Heart left ventricle (tissue), 16 donors: ENCODE measurements around the gene PHGDH. TPM values are rescaled to one million over a fixed set of nuclear protein-coding genes. Genes with fewer than 3 reads are reported as not detected.
A peak's percentile ranks its signal among the peaks of the same experiment; 100 is the strongest.

Experiments
- ATAC-seq, 4 donors: fragments of 200-7000 bp; cut with Tn5 transposase; one replicate each; pipeline ENCODE4 v1.9.1; 2020 to 2022; ENCODE audit warnings: moderate library complexity in 4 of 4, mild to moderate bottlenecking in 3 of 4, moderate number of reproducible peaks in 1 of 4
- DNase-seq, 5 donors: peaks; one replicate each; pipeline ENCODE4 v3.0.0-alpha.2; 2020
- H3K27ac ChIP-seq, 12 donors: fragments of 200-600 bp; sonication (generic) in 4 of 12; one replicate each; pipeline versions ENCODE4 v1.5.0 to v1.8.0; 2016 to 2022; ENCODE audit warnings: mild to moderate bottlenecking in 2 of 12
- H3K27me3 ChIP-seq, 9 donors: fragments of 200-600 bp; sonication (generic) in 2 of 9; one replicate each; pipeline versions ENCODE4 v1.5.1 to v1.8.0; 2016 to 2022; ENCODE audit warnings: mild to moderate bottlenecking in 3 of 9
- H3K36me3 ChIP-seq, 9 donors: fragments of 200-600 bp; sonication (generic) in 2 of 9; one replicate each; pipeline versions ENCODE4 v1.5.0 to v1.8.0; 2018 to 2022; ENCODE audit warnings: mild to moderate bottlenecking in 2 of 9
- H3K4me1 ChIP-seq, 12 donors: fragments of 200-600 bp; sonication (generic) in 4 of 12; one replicate each; pipeline versions ENCODE4 v1.5.0 to v1.8.0; 2016 to 2022; ENCODE audit warnings: mild to moderate bottlenecking in 3 of 12
- H3K4me3 ChIP-seq, 12 donors: fragments of 200-600 bp; sonication (generic) in 4 of 12; one replicate each; pipeline versions ENCODE4 v1.5.0 to v1.8.0; 2017 to 2022; ENCODE audit warnings: mild to moderate bottlenecking in 9 of 12, moderate library complexity in 4 of 12
- H3K9me3 ChIP-seq, 12 donors: fragments of 200-600 bp; sonication (generic) in 4 of 12; one replicate each; pipeline versions ENCODE4 v1.5.0 to v1.8.0; 2016 to 2022; ENCODE audit warnings: mild to moderate bottlenecking in 1 of 12
- CTCF ChIP-seq, 12 donors: fragments of 200-600 bp; sonication (generic) in 4 of 12; IDR thresholded peaks; one replicate each; pipeline versions ENCODE4 v1.5.0 to v1.8.0; 2018 to 2022; ENCODE audit warnings: antibody characterized with exemption in 12 of 12, mild to moderate bottlenecking in 5 of 12
- POLR2A ChIP-seq, 2 donors: fragments of 450-650 bp; IDR thresholded peaks; one replicate each; pipeline ENCODE4 v1.6.1; 2017; ENCODE audit warnings: antibody characterized with exemption in 2 of 2, mild to moderate bottlenecking in 2 of 2, moderate library complexity in 2 of 2
- WGBS, 4 donors: extraction: QIAGEN DNeasy Blood & Tissue Kit in 2 of 4; methylation state at CpG; one replicate each; pipeline versions ENCODE4 v1.1.5 to v1.1.7; 2013 to 2018; 5-methylcytosine and 5-hydroxymethylcytosine counted together
- intact Hi-C, 10 donors: fragments of 100-400 bp; cut with DNase I; formaldehyde crosslinking; loops; one replicate each; pipeline versions ENCODE4 v1.11.1 to v1.14.2; 2022
- polyA plus RNA-seq, 2 donors: library from polyadenylated mRNA; stranded (reverse); fragments of 200-250 nt; gene quantifications; one replicate each; pipeline ENCODE4 v1.2.3, GENCODE V29; 2013
- total RNA-seq, 9 donors: library from RNA; depleted of rRNA in 2 of 9; stranded (reverse); fragments of >200 nt in 2 of 9; fragmentation: NEBNext Ultra II Directional in 3 of 9; extraction: Animal tissue kit (Norgen Biotek cat#: 25700) in 3 of 9; gene quantifications; one replicate each; pipeline versions ENCODE4 v1.1.0 to v1.2.4, GENCODE V29; 2016 to 2023
- donor health status: ischemic (EF 13 %, LVEDD 7.1; RV severe dilation, severe dysfunction).
- donor health status: healthy with polysubstance abuse.
- donor health status: DM: no; HTN: yes; CAD: no.
- donor health status: DM: no; HTN: no; CAD: no.
- donor health status: ischemic (EF 25% LVEDD 6.9; RV normal size, moderate dysfunction).
- donor health status: ischemic (EF 25% LVEDD 5.7; RV mildly dilated, moderate dysfunction).
- donor health status: healthy.
- donor health status: DM: yes; HTN: yes; CAD: no.
- donor health status: ischemic (EF 35%, LVEDD 5.7; RV mildly dilated, moderate dysfunction).
- donor health status: nonischemic (EF 11% LVEDD 7.7; RV severe dilation, severe dysfunction).
- donor health status: DM: yes; HTN: yes; CAD: no.
- donor health status: PGD.
- donor health status: ischemic (EF 29% LVEDD 5.4; RV normal size, mild dysfunction).
- donor health status: nonischemic (EF 23%, LVEDD 6.1; RV moderate dilation, normal function).

Gene PHGDH
- total and polyA plus RNA-seq, 11 donors, result 2.8 to 39.6 (median 5.2) TPM

DNA sequence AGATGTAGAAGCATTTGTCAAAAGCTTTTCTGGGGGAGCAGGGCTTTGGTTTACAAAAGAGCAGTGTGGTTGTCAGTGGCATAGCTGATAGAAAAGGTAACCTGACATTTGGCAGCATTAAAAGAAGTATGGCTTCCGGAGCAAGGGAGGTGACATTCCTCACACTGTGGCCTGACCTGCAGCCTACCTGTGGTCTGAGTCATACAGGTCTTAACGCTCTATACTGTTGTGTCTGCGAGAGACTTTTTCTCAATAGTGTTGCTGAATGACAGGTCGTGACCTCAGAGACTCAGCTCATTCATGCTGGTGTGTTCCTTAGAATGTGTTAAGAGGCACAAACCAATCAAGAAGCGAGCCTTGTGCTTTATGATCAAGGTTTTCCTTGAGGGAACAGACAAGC is 19.3 kb downstream of the PHGDH start:
- ATAC-seq, result no peak
- Histone ChIP-seq H3K36me3 (peaks cover 0 to 24% (median 0%) of the 10 kb centered on the region in 9 donors), H3K27ac (no peak overlapping the region), H3K4me1 (peaks cover 0 to 16% (median 8%) of the 10 kb centered on the region in 12 donors), H3K4me3 (no peak overlapping the region), H3K9me3 (no peaks in the 10 kb centered on the region), H3K27me3 (no peaks in the 10 kb centered on the region)
- intact Hi-C loops, result no loop called here
- TF ChIP-seq POLR2A (IDR thresholded peaks at IDR 0.05) (no peak), CTCF (IDR thresholded peaks at IDR 0.05) (no peak)
- no peak for DNase-seq
- 96 to 99% (median 97%) methylated on average over 5 of the region's 5 CpGs for WGBS, 4 donors

DNA sequence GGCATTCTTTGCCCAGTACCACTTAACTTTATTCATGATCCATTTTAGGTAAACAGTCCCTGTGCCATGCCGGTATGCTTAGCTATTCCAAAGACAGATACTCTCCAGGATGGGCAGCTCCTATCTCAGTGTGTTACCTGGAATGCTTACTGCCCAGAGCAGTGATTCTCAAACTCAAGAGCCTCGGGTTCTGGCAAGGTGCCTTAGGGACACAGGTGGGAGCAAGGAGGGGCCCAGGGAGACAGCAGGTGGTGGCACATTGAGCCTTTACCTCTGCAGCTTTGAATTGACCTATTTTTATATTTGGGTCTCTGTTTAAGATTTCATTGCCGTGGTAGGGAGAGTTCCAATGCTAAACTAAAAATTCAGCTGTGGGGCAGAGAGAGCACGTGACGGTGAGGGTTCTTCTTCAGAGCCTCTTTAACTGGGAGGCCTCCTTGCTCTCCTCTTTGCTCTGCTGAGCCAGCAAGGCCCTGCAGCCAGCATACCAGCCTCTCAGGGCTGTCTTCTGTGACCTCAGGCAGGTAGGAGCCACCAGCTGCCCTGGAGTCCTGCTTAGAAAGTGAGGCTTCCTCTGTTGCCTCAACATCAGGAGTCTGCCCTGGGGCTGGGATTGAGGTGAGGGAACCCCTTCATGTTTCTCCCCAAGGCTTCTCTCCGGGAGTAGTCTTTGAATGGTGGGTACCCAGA is 20.2 kb downstream of the PHGDH start:
- TF ChIP-seq CTCF (IDR thresholded peaks at IDR 0.05) (no peak), POLR2A (IDR thresholded peaks at IDR 0.05) (no peak)
- Histone ChIP-seq H3K4me1 (peaks cover 0 to 16% (median 10%) of the 10 kb centered on the region in 12 donors), H3K36me3 (peaks cover 0 to 18% (median 0%) of the 10 kb centered on the region in 9 donors), H3K27me3 (no peaks in the 10 kb centered on the region), H3K4me3 (no peak overlapping the region), H3K9me3 (no peaks in the 10 kb centered on the region), H3K27ac (peak overlapping the region in 1 of 12 donors; percentile 13)
- DNase-seq (no peak), ATAC-seq (no peak)
- 85 to 94% (median 88%) methylated on average over 6 of the region's 6 CpGs for WGBS, 4 donors
- intact Hi-C loops, result no loop called here

GRCh38 chr1:119732465-119733168 is 20.9 kb downstream of the PHGDH start:
- Histone ChIP-seq H3K9me3 (no peaks in the 10 kb centered on the region), H3K27me3 (no peaks in the 10 kb centered on the region), H3K27ac (peak overlapping the region in 1 of 12 donors; percentile 13), H3K4me3 (no peak overlapping the region), H3K4me1 (peaks cover 0 to 22% (median 15%) of the 10 kb centered on the region in 12 donors), H3K36me3 (peaks cover 0 to 15% (median 0%) of the 10 kb centered on the region in 9 donors)
- DNase-seq (no peak), ATAC-seq (peak in 1 of 4 donors; percentile 30)
- 48 to 64% (median 61%) methylated on average over 11 of the region's 11 CpGs for WGBS, 4 donors
- intact Hi-C loops, result no loop called here
- no peak for TF ChIP-seq POLR2A (IDR thresholded peaks at IDR 0.05)
- TF ChIP-seq CTCF (IDR thresholded peaks at IDR 0.05), result no peak

- 93 to 98% (median 96%) methylated on average over 3 of the region's 3 CpGs for WGBS, 4 donors
- Histone ChIP-seq H3K27ac (no peak overlapping the region), H3K9me3 (no peaks in the 10 kb centered on the region), H3K4me3 (no peak overlapping the region), H3K36me3 (peaks cover 0 to 11% (median 0%) of the 10 kb centered on the region in 9 donors), H3K4me1 (peaks cover 0 to 29% (median 14%) of the 10 kb centered on the region in 12 donors), H3K27me3 (no peaks in the 10 kb centered on the region)
- TF ChIP-seq POLR2A (IDR thresholded peaks at IDR 0.05), result no peak
- TF ChIP-seq CTCF (IDR thresholded peaks at IDR 0.05), result no peak
- DNase-seq (no peak), ATAC-seq (no peak)
- intact Hi-C loops, result no loop called here
Observed at GRCh38 chr1:119733754-119734153, 22.0 kb downstream of the PHGDH start.
